PFSK-1 (cell line): ENCODE results near the gene RPGRIP1.

Experiments used
- POLR2AphosphoS5 ChIP-seq: IDR thresholded peaks from 2 replicates; pipeline ENCODE4 v1.6.1; 2012; ENCODE audit warnings: low read depth, mild to moderate bottlenecking, control low read depth, low read length, moderate library complexity
- REST ChIP-seq, 2 experiments: IDR thresholded peaks; 2 replicates each; pipeline versions ENCODE4 v1.6.1 to v1.8.0; 2011 to 2012; ENCODE audit warnings: low read depth in 2 of 2, low read length in 2 of 2, control low read depth in 1 of 2, inconsistent platforms in 1 of 2, mild to moderate bottlenecking in 1 of 2, moderate library complexity in 1 of 2; ENCODE audit not compliant: insufficient read depth in 1 of 2
- TAF1 ChIP-seq: IDR thresholded peaks from 2 replicates; pipeline ENCODE4 v1.6.1; 2012; ENCODE audit warnings: low read length, control low read depth, borderline replicate concordance; ENCODE audit not compliant: insufficient read depth

GRCh38 chr14:21311614-21312013, 31.7 kb downstream of the RPGRIP1 start:
- TF ChIP-seq TAF1 (no peak), POLR2AphosphoS5 (no peak), REST (IDR thresholded peaks at IDR 0.05; ENCODE audit: insufficient read depth in 1 of 2, low read depth in 2 of 2, low read length in 2 of 2) (no peak)
